ENCODE measurements around the gene CSRP2. TPM values are rescaled to one million over a fixed set of nuclear protein-coding genes. Genes with fewer than 3 reads are reported as not detected.

The CSRP2 gene
- total RNA-seq, 1 experiment from 2014 or later, result 158 TPM

DNA sequence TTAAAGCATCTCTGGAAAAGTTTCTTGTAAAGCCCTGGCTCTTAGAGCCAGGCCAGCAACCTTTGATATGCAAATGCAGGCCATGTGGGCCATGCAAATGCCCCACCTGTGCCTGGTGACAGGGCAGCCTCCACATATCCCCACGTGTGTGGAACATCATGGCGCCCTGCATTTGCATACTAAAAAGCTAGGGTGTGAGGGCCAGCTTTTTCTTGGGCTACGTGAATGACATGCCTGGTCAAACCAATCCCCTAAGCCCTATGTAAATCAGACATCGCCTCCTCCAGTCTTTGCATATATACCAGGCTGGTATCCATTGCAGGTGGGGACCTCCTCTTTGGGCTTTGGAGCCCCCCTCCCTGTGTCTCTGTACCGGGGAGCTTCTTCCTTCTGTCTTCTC is 6.4 kb downstream of the CSRP2 start:
- no peak overlapping the region for H3T11ph ChIP-seq (ENCODE audit: low read length)
- no peak overlapping the region for H3K4me2 ChIP-seq (ENCODE audit: insufficient read depth, insufficient read length, low read length)
- H3K9ac ChIP-seq (ENCODE audit: extremely low read depth, insufficient read length, low read length), result no peak overlapping the region
- H3K4me3 Mint-ChIP-seq, result no peak overlapping the region
- peaks cover 53 to 63% of the 10 kb centered on the region in 2 experiments for H3K4me1 Mint-ChIP-seq
- no peak overlapping the region for H3K14ac ChIP-seq (ENCODE audit: insufficient read depth, low read length)
- no peak overlapping the region for H2BK120ac ChIP-seq (ENCODE audit: low read depth, low read length, poor library complexity, severe bottlenecking)
- no peak overlapping the region for H2AFZ ChIP-seq (ENCODE audit: low read length)
- no peak overlapping the region for H4K8ac ChIP-seq (replicated peaks; ENCODE audit: insufficient read length, low read depth, low read length)
- peaks cover 12% of the 10 kb centered on the region for H3K4me1 ChIP-seq (ENCODE audit: insufficient read depth, low read length)
- no peaks in the 10 kb centered on the region for H3K9me3 Mint-ChIP-seq
- no peak overlapping the region for H2BK15ac ChIP-seq (ENCODE audit: low read depth, low read length)
- H3K23ac ChIP-seq (ENCODE audit: insufficient read length, low read depth, low read length), result no peak overlapping the region
- H4K20me1 ChIP-seq (ENCODE audit: control insufficient read depth, insufficient read depth, insufficient read length), result no peaks in the 10 kb centered on the region
- peak overlapping the region; percentile 89 to 94 (median 90); a peak in 5 of 7 replicates for H3K27ac Mint-ChIP-seq
- H3K4ac ChIP-seq (ENCODE audit: low read depth, low read length), result no peak overlapping the region
- H3K23me2 ChIP-seq (ENCODE audit: insufficient read length, low read depth, low read length, poor library complexity, severe bottlenecking), result no peaks in the 10 kb centered on the region
- no peak overlapping the region for H2BK20ac ChIP-seq (ENCODE audit: low read depth, low read length, poor library complexity, severe bottlenecking)
- peaks cover 11 to 22% (median 17%) of the 10 kb centered on the region in 3 experiments; a peak in 6 of 7 replicates for H3K36me3 Mint-ChIP-seq (ENCODE audit: insufficient read depth in 1 of 3, low read depth in 3 of 3)
- no peak overlapping the region for H4K5ac ChIP-seq (ENCODE audit: insufficient read length, low read depth, low read length)
- WGBS (ENCODE audit: extremely low coverage, insufficient read length, low lambda C conversion rate), result no CpG with 5 or more reads among the region's 5 CpGs
- no peak overlapping the region for H2AK5ac ChIP-seq (ENCODE audit: insufficient read length, low read length)
- H3K79me1 ChIP-seq (ENCODE audit: insufficient read depth, low read depth, low read length, poor library complexity, severe bottlenecking), result peaks cover 6% of the 10 kb centered on the region
- H3K79me2 ChIP-seq (ENCODE audit: insufficient read depth, low read length), result peaks cover 12% of the 10 kb centered on the region; the same call in 1 of the 2 replicates
- H3K27ac ChIP-seq (ENCODE audit: insufficient read length, low read depth, low read length), result no peak overlapping the region
- H4K91ac ChIP-seq (ENCODE audit: insufficient read length, low read depth, low read length), result no peak overlapping the region
- no peak overlapping the region for H3K18ac ChIP-seq (ENCODE audit: insufficient read length, low read depth, low read length)
- H3K9me3 ChIP-seq (ENCODE audit: control insufficient read depth, low read depth, low read length), result no peaks in the 10 kb centered on the region
- H3K27me3 ChIP-seq (ENCODE audit: insufficient read depth, low read length), result no peaks in the 10 kb centered on the region
- no peak overlapping the region for H2BK12ac ChIP-seq (ENCODE audit: insufficient read length, low read depth, low read length)
- no peak overlapping the region for H3K56ac ChIP-seq (ENCODE audit: insufficient read length, low read depth, low read length)
- DNase-seq, result peak; percentile 97
- TF ChIP-seq, protein P1, sequence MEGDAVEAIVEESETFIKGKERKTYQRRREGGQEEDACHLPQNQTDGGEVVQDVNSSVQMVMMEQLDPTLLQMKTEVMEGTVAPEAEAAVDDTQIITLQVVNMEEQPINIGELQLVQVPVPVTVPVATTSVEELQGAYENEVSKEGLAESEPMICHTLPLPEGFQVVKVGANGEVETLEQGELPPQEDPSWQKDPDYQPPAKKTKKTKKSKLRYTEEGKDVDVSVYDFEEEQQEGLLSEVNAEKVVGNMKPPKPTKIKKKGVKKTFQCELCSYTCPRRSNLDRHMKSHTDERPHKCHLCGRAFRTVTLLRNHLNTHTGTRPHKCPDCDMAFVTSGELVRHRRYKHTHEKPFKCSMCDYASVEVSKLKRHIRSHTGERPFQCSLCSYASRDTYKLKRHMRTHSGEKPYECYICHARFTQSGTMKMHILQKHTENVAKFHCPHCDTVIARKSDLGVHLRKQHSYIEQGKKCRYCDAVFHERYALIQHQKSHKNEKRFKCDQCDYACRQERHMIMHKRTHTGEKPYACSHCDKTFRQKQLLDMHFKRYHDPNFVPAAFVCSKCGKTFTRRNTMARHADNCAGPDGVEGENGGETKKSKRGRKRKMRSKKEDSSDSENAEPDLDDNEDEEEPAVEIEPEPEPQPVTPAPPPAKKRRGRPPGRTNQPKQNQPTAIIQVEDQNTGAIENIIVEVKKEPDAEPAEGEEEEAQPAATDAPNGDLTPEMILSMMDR (conservative IDR thresholded peaks at IDR 0.05), result no peak
- H3K27me3 Mint-ChIP-seq (ENCODE audit: low read depth), result no peaks in the 10 kb centered on the region
- H2BK5ac ChIP-seq (ENCODE audit: insufficient read length, low read length), result no peak overlapping the region

Measured in H9 (cell line).